SK-N-MC (cell line): ENCODE results near the gene OGFRL1.

Experiments
- DNase-seq: peaks from one replicate; pipeline ENCODE4 v3.0.0-alpha.2; 2011; ENCODE audit warnings: low read depth, low spot score
- H3K27ac ChIP-seq: fragments of 200-600 bp; sonication (generic); 2 replicates; pipeline ENCODE4 v1.5.1; 2016; ENCODE audit warnings: mixed run types
- H3K36me3 ChIP-seq: fragments of 200-600 bp; sonication (generic); 2 replicates; pipeline ENCODE4 v1.6.1; 2017; ENCODE audit warnings: antibody characterized with exemption, low read length, mixed read lengths; ENCODE audit not compliant: insufficient read depth
- H3K4me3 ChIP-seq: fragments of 200-600 bp; sonication (generic); 2 replicates; pipeline ENCODE4 v1.5.1; 2016
- H3K9ac ChIP-seq: fragments of 200-600 bp; sonication (generic); 2 replicates; pipeline ENCODE4 v1.8.0; 2017; ENCODE audit warnings: mixed run types, mixed read lengths; ENCODE audit not compliant: insufficient read length
- H3K9me3 ChIP-seq: fragments of 200-600 bp; sonication (generic); 2 replicates; pipeline ENCODE4 v1.6.1; 2017; ENCODE audit warnings: low read depth, mild to moderate bottlenecking, antibody characterized with exemption, low read length, moderate library complexity, mixed read lengths
- EZH2 ChIP-seq: fragments of 200-600 bp; sonication (generic); IDR thresholded peaks from one replicate; pipeline ENCODE4 v1.6.1; 2017; ENCODE audit warnings: antibody characterized with exemption
- FOXP2 ChIP-seq: optimal IDR thresholded peaks from 2 replicates; pipeline ENCODE3; 2011; ENCODE audit warnings: mild to moderate bottlenecking, moderate library complexity; ENCODE audit not compliant: insufficient read depth; ENCODE audit errors: extremely low read length, control extremely low read depth
- POLR2AphosphoS5 ChIP-seq: IDR thresholded peaks from 2 replicates; pipeline ENCODE4 v1.6.1; 2012; ENCODE audit warnings: mild to moderate bottlenecking, low read depth, low read length, borderline replicate concordance

OGFRL1 gene

DNA sequence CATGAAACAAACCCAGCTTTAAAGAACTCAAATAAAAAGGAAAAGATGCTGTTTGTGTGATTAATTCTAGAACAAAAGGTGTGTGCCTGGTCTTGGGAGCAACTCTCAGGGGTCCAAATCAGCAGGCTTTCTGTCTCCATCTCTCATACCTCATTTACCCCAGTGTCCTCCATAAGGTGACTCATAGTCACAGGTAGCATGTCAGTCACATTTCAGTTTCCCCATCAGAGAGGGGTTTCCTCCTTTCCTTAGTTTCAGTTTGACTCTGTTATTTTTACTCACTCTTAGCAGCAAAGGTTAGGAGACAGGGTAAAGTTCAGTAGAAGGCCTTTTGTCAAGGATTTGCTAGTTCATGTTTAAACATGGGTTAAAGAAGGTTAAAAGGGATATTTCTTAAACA lies 46.2 kb downstream of the OGFRL1 start:
- no peak overlapping the region for H3K4me3 ChIP-seq
- H3K27ac ChIP-seq, result no peak overlapping the region
- no peak for DNase-seq
- H3K9me3 ChIP-seq, result no peaks in the 10 kb centered on the region
- TF ChIP-seq POLR2AphosphoS5 (no peak), FOXP2 (no peak), EZH2 (no peak)
- no peaks in the 10 kb centered on the region for H3K36me3 ChIP-seq
- H3K9ac ChIP-seq, result no peak overlapping the region

DNA sequence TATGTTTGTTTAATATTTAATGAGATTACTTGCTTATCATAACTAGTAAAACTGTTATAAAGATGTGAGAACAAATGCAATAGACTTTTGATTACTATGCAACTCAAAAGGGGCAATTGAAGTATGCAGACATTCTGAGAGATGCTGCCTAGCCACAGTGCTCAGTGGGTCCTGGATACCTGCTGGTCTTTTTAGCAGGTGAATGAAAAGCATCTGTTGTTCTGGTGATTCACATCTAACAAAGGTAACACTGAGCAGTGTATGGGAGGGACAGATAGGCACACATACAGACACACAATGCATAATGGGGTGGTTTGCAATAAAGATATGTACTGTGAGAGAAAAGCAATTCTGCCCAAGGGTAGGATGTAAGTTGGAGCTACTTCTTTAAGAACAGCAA lies 46.9 kb downstream of the OGFRL1 start:
- no peak for DNase-seq
- Histone ChIP-seq H3K4me3 (no peak overlapping the region), H3K9me3 (no peaks in the 10 kb centered on the region), H3K36me3 (no peaks in the 10 kb centered on the region), H3K27ac (no peak overlapping the region), H3K9ac (no peak overlapping the region)
- TF ChIP-seq FOXP2 (no peak), POLR2AphosphoS5 (no peak), EZH2 (no peak)

- TF ChIP-seq POLR2AphosphoS5 (no peak), EZH2 (no peak), FOXP2 (no peak)
- H3K9ac ChIP-seq, result no peak overlapping the region
- no peak overlapping the region for H3K27ac ChIP-seq
- no peaks in the 10 kb centered on the region for H3K9me3 ChIP-seq
- no peak for DNase-seq
- no peaks in the 10 kb centered on the region for H3K36me3 ChIP-seq
- no peak overlapping the region for H3K4me3 ChIP-seq
These were observed 48.3 kb downstream of the OGFRL1 start for GRCh38 chr6:71336901-71337300.

GRCh38 chr6:71338540-71339316 lies 50.1 kb downstream of the OGFRL1 start:
- Histone ChIP-seq H3K27ac (no peak overlapping the region), H3K4me3 (no peak overlapping the region), H3K9me3 (no peaks in the 10 kb centered on the region), H3K36me3 (no peaks in the 10 kb centered on the region), H3K9ac (no peak overlapping the region)
- no peak for TF ChIP-seq POLR2AphosphoS5
- TF ChIP-seq FOXP2, result no peak
- no peak for TF ChIP-seq EZH2
- no peak for DNase-seq

- Histone ChIP-seq H3K9me3 (no peaks in the 10 kb centered on the region), H3K36me3 (no peaks in the 10 kb centered on the region), H3K9ac (no peak overlapping the region), H3K4me3 (no peak overlapping the region), H3K27ac (no peak overlapping the region)
- no peak for DNase-seq
- TF ChIP-seq EZH2, result no peak
- TF ChIP-seq FOXP2, result no peak
- TF ChIP-seq POLR2AphosphoS5, result no peak
These were observed 54.2 kb downstream of the OGFRL1 start for GRCh38 chr6:71342772-71343171.

GRCh38 chr6:71345476-71346333 lies 57.1 kb downstream of the OGFRL1 start:
- no peaks in the 10 kb centered on the region for H3K36me3 ChIP-seq
- H3K27ac ChIP-seq, result no peak overlapping the region
- H3K9me3 ChIP-seq, result no peaks in the 10 kb centered on the region
- DNase-seq, result no peak
- H3K9ac ChIP-seq, result no peak overlapping the region
- TF ChIP-seq FOXP2, result no peak
- TF ChIP-seq EZH2, result no peak
- TF ChIP-seq POLR2AphosphoS5, result no peak
- H3K4me3 ChIP-seq, result no peak overlapping the region

GRCh38 chr6:71346334-71346694 lies 57.7 kb downstream of the OGFRL1 start:
- DNase-seq, result no peak
- TF ChIP-seq EZH2 (no peak), POLR2AphosphoS5 (no peak), FOXP2 (no peak)
- H3K9ac ChIP-seq, result no peak overlapping the region

GRCh38 chr6:71347119-71347518 lies 58.5 kb downstream of the OGFRL1 start:
- no peaks in the 10 kb centered on the region for H3K9me3 ChIP-seq
- H3K27ac ChIP-seq, result no peak overlapping the region
- no peak overlapping the region for H3K9ac ChIP-seq
- TF ChIP-seq EZH2 (no peak), POLR2AphosphoS5 (no peak), FOXP2 (no peak)
- DNase-seq, result no peak
- no peaks in the 10 kb centered on the region for H3K36me3 ChIP-seq
- no peak overlapping the region for H3K4me3 ChIP-seq

More at GRCh38 chr6:71346334-71346694, 57.7 kb downstream of the OGFRL1 start:
- no peak overlapping the region for H3K4me3 ChIP-seq
- no peaks in the 10 kb centered on the region for H3K36me3 ChIP-seq
- H3K9me3 ChIP-seq, result no peaks in the 10 kb centered on the region
- H3K27ac ChIP-seq, result no peak overlapping the region
